Keratinocyte (primary cell): ENCODE measurements around the gene SLC31A2. TPM values are rescaled to one million over a fixed set of nuclear protein-coding genes. Genes with fewer than 3 reads are reported as not detected.
"Not testable (repeated sequence)": the region's sequence is repeated elsewhere in the genome, so short reads cannot be mapped to it uniquely, and the experiment has no call there.

Source experiments
- DNase-seq: peaks from one replicate; pipeline ENCODE4 v3.0.0-alpha.2; 2011; ENCODE audit warnings: low read depth, missing footprints, low spot score
- FAIRE-seq: peaks from 2 replicates; lab custom pipeline; 2011; peaks lifted over from hg19 to GRCh38; lab: Jason Lieb, UNC
- H2AFZ ChIP-seq: 2 replicates; pipeline ENCODE4 v1.6.0; 2012; ENCODE audit warnings: low read length, control low read depth, inconsistent platforms; ENCODE audit not compliant: control insufficient read depth
- H3K27ac ChIP-seq: 2 replicates; pipeline ENCODE4 v1.5.1; 2011; ENCODE audit warnings: low read length; ENCODE audit not compliant: control insufficient read depth, insufficient read depth
- H3K27me3 ChIP-seq: 3 replicates; pipeline ENCODE4 v1.6.0; 2011; ENCODE audit warnings: low read length; ENCODE audit not compliant: control insufficient read depth, insufficient read depth; ENCODE audit errors: extremely low read depth
- H3K36me3 ChIP-seq, 2 experiments: 2 replicates in 1 of 2; 3 replicates in 1 of 2; pipeline ENCODE4 v1.5.1; 2011; ENCODE audit warnings: low read length in 2 of 2, mild to moderate bottlenecking in 1 of 2; ENCODE audit not compliant: control insufficient read depth in 2 of 2, insufficient read depth in 2 of 2; ENCODE audit errors: extremely low read depth in 1 of 2
- H3K4me1 ChIP-seq: 3 replicates; pipeline ENCODE4 v1.5.1; 2011; ENCODE audit warnings: low read length; ENCODE audit not compliant: control insufficient read depth, insufficient read depth; ENCODE audit errors: extremely low read depth
- H3K4me2 ChIP-seq: 3 replicates; pipeline ENCODE4 v1.6.0; 2011; ENCODE audit warnings: low read depth, low read length; ENCODE audit not compliant: control insufficient read depth, insufficient read depth; ENCODE audit errors: extremely low read depth
- H3K4me3 ChIP-seq, 3 experiments: fragments of 200-600 bp in 1 of 3; sonication (generic) in 1 of 3; 2 replicates in 2 of 3; 3 replicates in 1 of 3; pipeline ENCODE4 v1.5.1; 2011 to 2016; ENCODE audit warnings: low read length in 3 of 3, mild to moderate bottlenecking in 3 of 3, control low read depth in 2 of 3, inconsistent platforms in 1 of 3, low read depth in 1 of 3, mixed read lengths in 1 of 3, mixed run types in 1 of 3, moderate library complexity in 1 of 3; ENCODE audit not compliant: control insufficient read depth in 2 of 3, insufficient read depth in 2 of 3; ENCODE audit errors: extremely low read depth in 1 of 3
- H3K79me2 ChIP-seq: 2 replicates; pipeline ENCODE4 v1.6.0; 2012; ENCODE audit warnings: low read length; ENCODE audit not compliant: control insufficient read depth, insufficient read depth
- H3K9ac ChIP-seq: 3 replicates; pipeline ENCODE4 v1.6.0; 2011; ENCODE audit warnings: low read length; ENCODE audit not compliant: control insufficient read depth, insufficient read depth; ENCODE audit errors: extremely low read depth
- H3K9me1 ChIP-seq: 3 replicates; pipeline ENCODE4 v1.6.0; 2011; ENCODE audit warnings: low read length; ENCODE audit not compliant: control insufficient read depth, insufficient read depth; ENCODE audit errors: extremely low read depth
- H3K9me3 ChIP-seq: 2 replicates; pipeline ENCODE4 v1.5.1; 2012; ENCODE audit warnings: low read depth, low read length; ENCODE audit not compliant: control insufficient read depth
- H4K20me1 ChIP-seq: 3 replicates; pipeline ENCODE4 v1.6.0; 2011; ENCODE audit warnings: low read length; ENCODE audit not compliant: control insufficient read depth, insufficient read depth; ENCODE audit errors: extremely low read depth
- EZH2 ChIP-seq: IDR thresholded peaks from one replicate; pipeline ENCODE4 v1.6.1; 2012; ENCODE audit warnings: inconsistent platforms, mild to moderate bottlenecking, low read length, moderate library complexity
- dilution Hi-C: fragments of 300-500 bp; cut with MboI; formaldehyde crosslinking; loops from one replicate; pipeline ENCODE4 v1.7.0; 2020; ENCODE audit warnings: low sequenced_read_pairs; ENCODE audit not compliant: extremely low pct_ligation_motif_present
- polyA plus RNA-seq, 5 experiments: library from polyadenylated mRNA; depleted of rRNA in 3 of 5; stranded (reverse) in 3 of 5; stranded (forward) in 1 of 5; unstranded in 1 of 5; fragments of >200 nt; gene quantifications; 1 replicate in 1 of 5; 2 replicates in 3 of 5; 3 replicates in 1 of 5; pipeline versions ENCODE4 v1.2.1 to v1.2.3, GENCODE V29; 2011 to 2012; ENCODE audit warnings: missing spikeins in 2 of 5, low read depth in 1 of 5, low replicate concordance in 1 of 5
- TF ChIP-seq, protein P1 (sequence below), 3 experiments: IDR thresholded peaks in 1 of 3; conservative IDR thresholded peaks in 1 of 3; optimal IDR thresholded peaks in 1 of 3; 2 replicates in 2 of 3; 3 replicates in 1 of 3; pipeline versions ENCODE3 to v1.5.1; 2011; ENCODE audit warnings: low read length in 3 of 3, mild to moderate bottlenecking in 3 of 3, moderate library complexity in 2 of 3, control low read depth in 1 of 3, inconsistent platforms in 1 of 3; ENCODE audit not compliant: insufficient read depth in 2 of 3; ENCODE audit errors: extremely low read depth in 1 of 3

Gene SLC31A2
- polyA plus RNA-seq, 1 donor (not counting 4 experiments of a cell fraction or from before 2014, with no cell fraction given): 111 TPM

- no peaks in the 10 kb centered on the region for H4K20me1 ChIP-seq
- H3K9me3 ChIP-seq: no peaks in the 10 kb centered on the region
- peaks cover 17% of the 10 kb centered on the region for H3K79me2 ChIP-seq
- H3K4me2 ChIP-seq: no peak overlapping the region
- dilution Hi-C loops: no loop called here
- H3K27ac ChIP-seq: no peak overlapping the region
- no peaks in the 10 kb centered on the region for H3K9me1 ChIP-seq
- peaks cover 24% of the 10 kb centered on the region for H3K4me1 ChIP-seq
- H3K4me3 ChIP-seq: no peak overlapping the region
- no peak overlapping the region for H3K9ac ChIP-seq
- FAIRE-seq (no peak), DNase-seq (no peak)
- H3K36me3 ChIP-seq: peaks cover 0 to 2% of the 10 kb centered on the region in 2 experiments
- peaks cover 13% of the 10 kb centered on the region for H3K27me3 ChIP-seq
- no peak overlapping the region for H2AFZ ChIP-seq
- TF ChIP-seq, protein P1, sequence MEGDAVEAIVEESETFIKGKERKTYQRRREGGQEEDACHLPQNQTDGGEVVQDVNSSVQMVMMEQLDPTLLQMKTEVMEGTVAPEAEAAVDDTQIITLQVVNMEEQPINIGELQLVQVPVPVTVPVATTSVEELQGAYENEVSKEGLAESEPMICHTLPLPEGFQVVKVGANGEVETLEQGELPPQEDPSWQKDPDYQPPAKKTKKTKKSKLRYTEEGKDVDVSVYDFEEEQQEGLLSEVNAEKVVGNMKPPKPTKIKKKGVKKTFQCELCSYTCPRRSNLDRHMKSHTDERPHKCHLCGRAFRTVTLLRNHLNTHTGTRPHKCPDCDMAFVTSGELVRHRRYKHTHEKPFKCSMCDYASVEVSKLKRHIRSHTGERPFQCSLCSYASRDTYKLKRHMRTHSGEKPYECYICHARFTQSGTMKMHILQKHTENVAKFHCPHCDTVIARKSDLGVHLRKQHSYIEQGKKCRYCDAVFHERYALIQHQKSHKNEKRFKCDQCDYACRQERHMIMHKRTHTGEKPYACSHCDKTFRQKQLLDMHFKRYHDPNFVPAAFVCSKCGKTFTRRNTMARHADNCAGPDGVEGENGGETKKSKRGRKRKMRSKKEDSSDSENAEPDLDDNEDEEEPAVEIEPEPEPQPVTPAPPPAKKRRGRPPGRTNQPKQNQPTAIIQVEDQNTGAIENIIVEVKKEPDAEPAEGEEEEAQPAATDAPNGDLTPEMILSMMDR (optimal IDR thresholded peaks at IDR 0.05 in 1 of 3, IDR thresholded peaks at IDR 0.05 in 1 of 3, conservative IDR thresholded peaks at IDR 0.05 in 1 of 3; ENCODE audit: extremely low read depth in 1 of 3, insufficient read depth in 2 of 3, low read length in 3 of 3): no peak
- no peak for TF ChIP-seq EZH2
These were observed 1.9 kb upstream of the SLC31A2 start for GRCh38 chr9:113148781-113149510.

- H3K27me3 ChIP-seq, H3K36me3 ChIP-seq, H4K20me1 ChIP-seq, H3K4me2 ChIP-seq, H3K4me3 ChIP-seq, DNase-seq, H3K9me3 ChIP-seq, H3K9me1 ChIP-seq, H3K27ac ChIP-seq, FAIRE-seq, dilution Hi-C loops, H2AFZ ChIP-seq, H3K9ac ChIP-seq: not testable (repeated sequence)
- Histone ChIP-seq H3K79me2 (peaks cover 21% of the 10 kb centered on the region), H3K4me1 (peaks cover 30% of the 10 kb centered on the region)
These were observed 1.2 kb upstream of the SLC31A2 start for GRCh38 chr9:113149561-113149960.
